ENCODE measurements around the gene HSD17B12. TPM values are rescaled to one million over a fixed set of nuclear protein-coding genes. Genes with fewer than 3 reads are reported as not detected.

The HSD17B12 gene
- total and polyA plus RNA-seq, 2 of the 13 experiments (the other 11 are each of a cell fraction or from before 2014, with no cell fraction given) = 50.3 to 117 TPM

DNA sequence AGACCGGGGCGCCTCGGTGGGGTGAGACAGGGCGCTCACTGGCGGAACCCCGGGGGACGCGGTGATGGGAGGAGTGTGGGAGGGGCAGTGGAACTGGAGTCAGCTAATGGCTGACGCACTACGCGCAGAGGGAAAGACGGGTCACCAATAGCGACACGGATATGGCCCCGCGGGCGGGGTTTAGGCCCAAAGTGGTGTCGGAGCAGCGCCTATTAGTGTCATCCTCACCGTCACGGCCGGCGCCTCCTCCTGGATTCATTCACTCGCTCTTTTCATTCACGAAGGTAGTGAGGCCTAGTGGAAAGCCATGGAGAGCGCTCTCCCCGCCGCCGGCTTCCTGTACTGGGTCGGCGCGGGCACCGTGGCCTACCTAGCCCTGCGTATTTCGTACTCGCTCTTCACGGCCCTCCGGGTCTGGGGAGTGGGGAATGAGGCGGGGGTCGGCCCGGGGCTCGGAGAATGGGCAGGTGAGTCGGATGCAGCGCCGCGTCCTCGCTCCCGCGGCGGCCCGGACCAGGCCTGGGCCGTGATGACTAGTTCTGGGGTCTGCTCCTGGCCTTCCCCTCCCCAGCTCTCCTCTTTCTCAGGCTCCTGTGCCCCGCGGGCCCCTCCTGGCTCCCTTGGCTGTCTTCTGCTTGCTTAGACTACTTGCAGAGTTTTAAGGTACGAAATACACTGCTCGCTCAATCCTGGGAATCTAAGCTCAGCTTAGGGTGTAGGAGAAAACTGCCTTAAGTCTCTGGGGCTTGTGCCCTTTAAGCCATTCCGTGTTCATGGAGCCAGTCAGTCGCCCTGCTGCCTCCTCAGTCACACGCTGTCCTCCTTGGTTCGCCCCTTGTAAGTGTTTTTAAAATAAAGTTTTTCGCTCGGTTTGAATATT is at the start of gene HSD17B12 (continued):
- TF ChIP-seq, protein P1, sequence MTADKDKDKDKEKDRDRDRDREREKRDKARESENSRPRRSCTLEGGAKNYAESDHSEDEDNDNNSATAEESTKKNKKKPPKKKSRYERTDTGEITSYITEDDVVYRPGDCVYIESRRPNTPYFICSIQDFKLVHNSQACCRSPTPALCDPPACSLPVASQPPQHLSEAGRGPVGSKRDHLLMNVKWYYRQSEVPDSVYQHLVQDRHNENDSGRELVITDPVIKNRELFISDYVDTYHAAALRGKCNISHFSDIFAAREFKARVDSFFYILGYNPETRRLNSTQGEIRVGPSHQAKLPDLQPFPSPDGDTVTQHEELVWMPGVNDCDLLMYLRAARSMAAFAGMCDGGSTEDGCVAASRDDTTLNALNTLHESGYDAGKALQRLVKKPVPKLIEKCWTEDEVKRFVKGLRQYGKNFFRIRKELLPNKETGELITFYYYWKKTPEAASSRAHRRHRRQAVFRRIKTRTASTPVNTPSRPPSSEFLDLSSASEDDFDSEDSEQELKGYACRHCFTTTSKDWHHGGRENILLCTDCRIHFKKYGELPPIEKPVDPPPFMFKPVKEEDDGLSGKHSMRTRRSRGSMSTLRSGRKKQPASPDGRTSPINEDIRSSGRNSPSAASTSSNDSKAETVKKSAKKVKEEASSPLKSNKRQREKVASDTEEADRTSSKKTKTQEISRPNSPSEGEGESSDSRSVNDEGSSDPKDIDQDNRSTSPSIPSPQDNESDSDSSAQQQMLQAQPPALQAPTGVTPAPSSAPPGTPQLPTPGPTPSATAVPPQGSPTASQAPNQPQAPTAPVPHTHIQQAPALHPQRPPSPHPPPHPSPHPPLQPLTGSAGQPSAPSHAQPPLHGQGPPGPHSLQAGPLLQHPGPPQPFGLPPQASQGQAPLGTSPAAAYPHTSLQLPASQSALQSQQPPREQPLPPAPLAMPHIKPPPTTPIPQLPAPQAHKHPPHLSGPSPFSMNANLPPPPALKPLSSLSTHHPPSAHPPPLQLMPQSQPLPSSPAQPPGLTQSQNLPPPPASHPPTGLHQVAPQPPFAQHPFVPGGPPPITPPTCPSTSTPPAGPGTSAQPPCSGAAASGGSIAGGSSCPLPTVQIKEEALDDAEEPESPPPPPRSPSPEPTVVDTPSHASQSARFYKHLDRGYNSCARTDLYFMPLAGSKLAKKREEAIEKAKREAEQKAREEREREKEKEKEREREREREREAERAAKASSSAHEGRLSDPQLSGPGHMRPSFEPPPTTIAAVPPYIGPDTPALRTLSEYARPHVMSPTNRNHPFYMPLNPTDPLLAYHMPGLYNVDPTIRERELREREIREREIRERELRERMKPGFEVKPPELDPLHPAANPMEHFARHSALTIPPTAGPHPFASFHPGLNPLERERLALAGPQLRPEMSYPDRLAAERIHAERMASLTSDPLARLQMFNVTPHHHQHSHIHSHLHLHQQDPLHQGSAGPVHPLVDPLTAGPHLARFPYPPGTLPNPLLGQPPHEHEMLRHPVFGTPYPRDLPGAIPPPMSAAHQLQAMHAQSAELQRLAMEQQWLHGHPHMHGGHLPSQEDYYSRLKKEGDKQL (CRISPR knock-in tag; IDR thresholded peaks at IDR 0.05; ENCODE audit: low read depth) = no peak
- peak; percentile 61; the same call in 1 of the 2 replicates for TF ChIP-seq KMT2A (CRISPR knock-in tag; IDR thresholded peaks at IDR 0.05)
- no peak for TF ChIP-seq KLF11 (CRISPR knock-in tag; IDR thresholded peaks at IDR 0.05)
- no peak for TF ChIP-seq ZNF552 (CRISPR knock-in tag; IDR thresholded peaks at IDR 0.05; ENCODE audit: borderline replicate concordance)
- TF ChIP-seq ZNF124 (CRISPR knock-in tag; IDR thresholded peaks at IDR 0.05) = no peak
- TF ChIP-seq, protein P2, sequence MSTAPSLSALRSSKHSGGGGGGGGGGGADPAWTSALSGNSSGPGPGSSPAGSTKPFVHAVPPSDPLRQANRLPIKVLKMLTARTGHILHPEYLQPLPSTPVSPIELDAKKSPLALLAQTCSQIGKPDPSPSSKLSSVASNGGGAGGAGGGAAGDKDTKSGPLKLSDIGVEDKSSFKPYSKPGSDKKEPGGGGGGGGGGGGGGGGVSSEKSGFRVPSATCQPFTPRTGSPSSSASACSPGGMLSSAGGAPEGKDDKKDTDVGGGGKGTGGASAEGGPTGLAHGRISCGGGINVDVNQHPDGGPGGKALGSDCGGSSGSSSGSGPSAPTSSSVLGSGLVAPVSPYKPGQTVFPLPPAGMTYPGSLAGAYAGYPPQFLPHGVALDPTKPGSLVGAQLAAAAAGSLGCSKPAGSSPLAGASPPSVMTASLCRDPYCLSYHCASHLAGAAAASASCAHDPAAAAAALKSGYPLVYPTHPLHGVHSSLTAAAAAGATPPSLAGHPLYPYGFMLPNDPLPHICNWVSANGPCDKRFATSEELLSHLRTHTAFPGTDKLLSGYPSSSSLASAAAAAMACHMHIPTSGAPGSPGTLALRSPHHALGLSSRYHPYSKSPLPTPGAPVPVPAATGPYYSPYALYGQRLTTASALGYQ (CRISPR knock-in tag; IDR thresholded peaks at IDR 0.05) = no peak
- TF ChIP-seq ZSCAN20 (CRISPR knock-in tag; IDR thresholded peaks at IDR 0.05; ENCODE audit: borderline replicate concordance) = no peak
- TF ChIP-seq, protein P3, sequence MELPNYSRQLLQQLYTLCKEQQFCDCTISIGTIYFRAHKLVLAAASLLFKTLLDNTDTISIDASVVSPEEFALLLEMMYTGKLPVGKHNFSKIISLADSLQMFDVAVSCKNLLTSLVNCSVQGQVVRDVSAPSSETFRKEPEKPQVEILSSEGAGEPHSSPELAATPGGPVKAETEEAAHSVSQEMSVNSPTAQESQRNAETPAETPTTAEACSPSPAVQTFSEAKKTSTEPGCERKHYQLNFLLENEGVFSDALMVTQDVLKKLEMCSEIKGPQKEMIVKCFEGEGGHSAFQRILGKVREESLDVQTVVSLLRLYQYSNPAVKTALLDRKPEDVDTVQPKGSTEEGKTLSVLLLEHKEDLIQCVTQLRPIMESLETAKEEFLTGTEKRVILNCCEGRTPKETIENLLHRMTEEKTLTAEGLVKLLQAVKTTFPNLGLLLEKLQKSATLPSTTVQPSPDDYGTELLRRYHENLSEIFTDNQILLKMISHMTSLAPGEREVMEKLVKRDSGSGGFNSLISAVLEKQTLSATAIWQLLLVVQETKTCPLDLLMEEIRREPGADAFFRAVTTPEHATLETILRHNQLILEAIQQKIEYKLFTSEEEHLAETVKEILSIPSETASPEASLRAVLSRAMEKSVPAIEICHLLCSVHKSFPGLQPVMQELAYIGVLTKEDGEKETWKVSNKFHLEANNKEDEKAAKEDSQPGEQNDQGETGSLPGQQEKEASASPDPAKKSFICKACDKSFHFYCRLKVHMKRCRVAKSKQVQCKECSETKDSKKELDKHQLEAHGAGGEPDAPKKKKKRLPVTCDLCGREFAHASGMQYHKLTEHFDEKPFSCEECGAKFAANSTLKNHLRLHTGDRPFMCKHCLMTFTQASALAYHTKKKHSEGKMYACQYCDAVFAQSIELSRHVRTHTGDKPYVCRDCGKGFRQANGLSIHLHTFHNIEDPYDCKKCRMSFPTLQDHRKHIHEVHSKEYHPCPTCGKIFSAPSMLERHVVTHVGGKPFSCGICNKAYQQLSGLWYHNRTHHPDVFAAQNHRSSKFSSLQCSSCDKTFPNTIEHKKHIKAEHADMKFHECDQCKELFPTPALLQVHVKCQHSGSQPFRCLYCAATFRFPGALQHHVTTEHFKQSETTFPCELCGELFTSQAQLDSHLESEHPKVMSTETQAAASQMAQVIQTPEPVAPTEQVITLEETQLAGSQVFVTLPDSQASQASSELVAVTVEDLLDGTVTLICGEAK (IDR thresholded peaks at IDR 0.05) = peak; percentile 52; the same call in 1 of the 2 replicates
- TF ChIP-seq, protein P3 (CRISPR knock-in tag; IDR thresholded peaks at IDR 0.05) = peak; percentile 96
- TF ChIP-seq MED13 (CRISPR knock-in tag; IDR thresholded peaks at IDR 0.05) = 0 out of 2 replicates have a peak, but pooled peaks have one; percentile 35
- no peak for TF ChIP-seq KLF13 (CRISPR knock-in tag; IDR thresholded peaks at IDR 0.05)
- no peak for TF ChIP-seq ZNF781 (CRISPR knock-in tag; IDR thresholded peaks at IDR 0.05; ENCODE audit: borderline replicate concordance, not compliant biosample characterization)
